ENCODE measurements around the gene PRRG2. TPM values are rescaled to one million over a fixed set of nuclear protein-coding genes. Genes with fewer than 3 reads are reported as not detected.

The PRRG2 gene
- total RNA-seq, 1 experiment from 2014 or later = 0.29 TPM

GRCh38 chr19:49637821-49638738 lies 57.0 kb downstream of the PRRG2 start:
- DNase-seq (ENCODE audit: low read depth) = peak; percentile 79

- no peak for DNase-seq (ENCODE audit: low read depth)
Measured at GRCh38 chr19:49639401-49640112, 58.4 kb downstream of the PRRG2 start.

GRCh38 chr19:49640113-49640898 lies 59.2 kb downstream of the PRRG2 start, which contains the start of gene RRAS:
RRAS (minus strand) TSS chr19:49640143; CDS start chr19:49640098, 45 bp downstream.
- DNase-seq (ENCODE audit: low read depth) = peak; percentile 100

Other genes starting within 250 kb of the PRRG2 start
- not detected in 2 replicates for gene CD37, start 245.9 kb upstream of the PRRG2 start, total RNA-seq (2014; rRNA removed)
- 36.9 and 39.4 TPM in 2 replicates for gene TEAD2, start 218.9 kb upstream of the PRRG2 start, total RNA-seq (2014; rRNA removed)
- gene DKKL1, start 217.4 kb upstream of the PRRG2 start, total RNA-seq (2014; rRNA removed) = 0.46 TPM in 1 of 2 replicates, not detected in the other
- gene KASH5, start 193.1 kb upstream of the PRRG2 start, total RNA-seq (2014; rRNA removed) = not detected in 2 replicates
- gene PTH2, start 157.9 kb upstream of the PRRG2 start, total RNA-seq (2014; rRNA removed) = not detected in 2 replicates
- not detected in 2 replicates for gene GFY, start 155.9 kb upstream of the PRRG2 start, total RNA-seq (2014; rRNA removed)
- 0.46 TPM in 1 of 2 replicates, not detected in the other for gene SLC17A7, start 139.8 kb upstream of the PRRG2 start, total RNA-seq (2014; rRNA removed)
- 81.1 and 90.7 TPM in 2 replicates for gene PIH1D1, start 129.5 kb upstream of the PRRG2 start, total RNA-seq (2014; rRNA removed)
- 34.8 and 42.6 TPM in 2 replicates for gene ALDH16A1, start 128.1 kb upstream of the PRRG2 start, total RNA-seq (2014; rRNA removed)
- gene FLT3LG, start 107.1 kb upstream of the PRRG2 start, total RNA-seq (2014; rRNA removed) = 2.6 and 4.6 TPM in 2 replicates
- 1,577 and 2,027 TPM in 2 replicates for gene RPL13A, start 93.7 kb upstream of the PRRG2 start, total RNA-seq (2014; rRNA removed)
- 2,307 and 2,635 TPM in 2 replicates for gene RPS11, start 84.9 kb upstream of the PRRG2 start, total RNA-seq (2014; rRNA removed)
- 95.6 and 96.2 TPM in 2 replicates for gene FCGRT, start 68.7 kb upstream of the PRRG2 start, total RNA-seq (2014; rRNA removed)
- gene RCN3, start 53.3 kb upstream of the PRRG2 start, total RNA-seq (2014; rRNA removed) = 234 and 287 TPM in 2 replicates
- 75.2 and 76.8 TPM in 2 replicates for gene NOSIP, start 760 bp upstream of the PRRG2 start, total RNA-seq (2014; rRNA removed)
- gene PRR12, start 9.9 kb downstream of the PRRG2 start, total RNA-seq (2014; rRNA removed) = 3.8 and 5.5 TPM in 2 replicates
- gene RRAS, start 58.8 kb downstream of the PRRG2 start, total RNA-seq (2014; rRNA removed) = 61.3 and 65.3 TPM in 2 replicates
- 23.9 and 24.8 TPM in 2 replicates for gene SCAF1, start 60.9 kb downstream of the PRRG2 start, total RNA-seq (2014; rRNA removed)
- gene IRF3, start 84.5 kb downstream of the PRRG2 start, total RNA-seq (2014; rRNA removed) = 55.0 and 62.7 TPM in 2 replicates
- 25.6 and 25.7 TPM in 2 replicates for gene BCL2L12, start 84.6 kb downstream of the PRRG2 start, total RNA-seq (2014; rRNA removed)
- 342 and 345 TPM in 2 replicates for gene PRMT1, start 96.0 kb downstream of the PRRG2 start, total RNA-seq (2014; rRNA removed)
- 1.2 TPM in 2 replicates for gene ADM5, start 108.3 kb downstream of the PRRG2 start, total RNA-seq (2014; rRNA removed)
- gene CPT1C, start 109.8 kb downstream of the PRRG2 start, total RNA-seq (2014; rRNA removed) = 0.90 and 2.5 TPM in 2 replicates
- not detected in 2 replicates for gene TSKS, start 182.0 kb downstream of the PRRG2 start, total RNA-seq (2014; rRNA removed)
- 103 and 107 TPM in 2 replicates for gene AP2A1, start 185.7 kb downstream of the PRRG2 start, total RNA-seq (2014; rRNA removed)
- 27.6 and 29.3 TPM in 2 replicates for gene FUZ, start 232.0 kb downstream of the PRRG2 start, total RNA-seq (2014; rRNA removed)
- gene MED25, start 237.0 kb downstream of the PRRG2 start, total RNA-seq (2014; rRNA removed) = 19.0 and 23.1 TPM in 2 replicates